HepG2 (cell line): Measurements from ENCODE around the gene SPATS2. TPM values are rescaled to one million over a fixed set of nuclear protein-coding genes. Genes with fewer than 3 reads are reported as not detected.

Source experiments
- BRD4 ChIP-seq: sonication (generic); formaldehyde crosslinking; IDR thresholded peaks from 2 replicates; pipeline ENCODE4 v1.4.0; 2020; ENCODE audit warnings: missing genetic modification reagents
- HOXA3 ChIP-seq: sonication (generic); formaldehyde crosslinking; IDR thresholded peaks from 2 replicates; pipeline ENCODE4 v1.5.0; 2020; ENCODE audit warnings: missing genetic modification reagents
- PAX8 ChIP-seq: sonication (generic); formaldehyde crosslinking; IDR thresholded peaks from 2 replicates; pipeline ENCODE4 v1.8.0; 2022; ENCODE audit warnings: mild to moderate bottlenecking, missing genetic modification reagents, borderline replicate concordance
- SRSF9 ChIP-seq: fragments of 200-400 bp; formaldehyde crosslinking; IDR thresholded peaks from 2 replicates; pipeline ENCODE4 v1.6.1; 2018; ENCODE audit warnings: borderline replicate concordance, mild to moderate bottlenecking, low read depth, low read length; ENCODE audit not compliant: insufficient read depth, poor library complexity, severe bottlenecking
- ZMAT3 ChIP-seq: sonication (generic); formaldehyde crosslinking; conservative IDR thresholded peaks from 2 replicates; pipeline ENCODE4 v1.7.0; 2021; ENCODE audit warnings: missing genetic modification reagents
- polyA plus RNA-seq, 8 experiments: library from polyadenylated mRNA; depleted of rRNA in 3 of 8; stranded (reverse) in 7 of 8; unstranded in 1 of 8; fragments of >200 nt; fragmentation: Illumina TruSeq in 4 of 8; extraction: Trizol in 4 of 8; gene quantifications; 2 replicates each; pipeline versions ENCODE4 v1.2.1 to v1.2.3, GENCODE V29; 2011 to 2016; ENCODE audit warnings: low read depth in 4 of 8, missing spikeins in 1 of 8, mixed read lengths in 1 of 8; ENCODE audit not compliant: insufficient read depth in 1 of 8
- total RNA-seq, 5 experiments: library from RNA; depleted of rRNA; stranded (reverse); fragments of >200 nt; fragmentation: Illumina TruSeq; extraction: Trizol; gene quantifications; 2 replicates each; pipeline ENCODE4 v1.2.3, GENCODE V29; 2016; ENCODE audit warnings: low read depth in 1 of 5
- TF ChIP-seq, protein P1 (sequence below): sonication (generic); formaldehyde crosslinking; IDR thresholded peaks from 2 replicates; pipeline ENCODE4 v1.5.0; 2020; ENCODE audit warnings: mild to moderate bottlenecking, missing genetic modification reagents
- TF ChIP-seq, protein P2 (sequence below), 2 experiments: sonication (generic) in 1 of 2; formaldehyde crosslinking in 1 of 2; IDR thresholded peaks; 2 replicates each; pipeline versions ENCODE4 v1.4.0 to v1.6.1; 2018 to 2020; ENCODE audit warnings: missing genetic modification reagents in 2 of 2, borderline replicate concordance in 1 of 2, low read depth in 1 of 2, mild to moderate bottlenecking in 1 of 2, missing biosample characterization in 1 of 2
- TF ChIP-seq, protein P3 (sequence below): sonication (generic); formaldehyde crosslinking; IDR thresholded peaks from 2 replicates; pipeline ENCODE4 v1.4.0; 2020; ENCODE audit warnings: mild to moderate bottlenecking, low read depth, missing genetic modification reagents
- TF ChIP-seq, protein P4 (sequence below): sonication (generic); formaldehyde crosslinking; IDR thresholded peaks from 2 replicates; pipeline ENCODE4 v1.4.0; 2020; ENCODE audit warnings: mild to moderate bottlenecking, missing genetic modification reagents
- TF ChIP-seq, protein P5 (sequence below): sonication (generic); formaldehyde crosslinking; IDR thresholded peaks from 2 replicates; pipeline ENCODE4 v1.8.1; 2023; ENCODE audit warnings: mild to moderate bottlenecking, missing genetic modification reagents, borderline replicate concordance

The SPATS2 gene
- total and polyA plus RNA-seq, 2 of the 13 experiments (the other 11 are each of a cell fraction or from before 2014, with no cell fraction given), result 19.3 to 28.1 TPM

DNA sequence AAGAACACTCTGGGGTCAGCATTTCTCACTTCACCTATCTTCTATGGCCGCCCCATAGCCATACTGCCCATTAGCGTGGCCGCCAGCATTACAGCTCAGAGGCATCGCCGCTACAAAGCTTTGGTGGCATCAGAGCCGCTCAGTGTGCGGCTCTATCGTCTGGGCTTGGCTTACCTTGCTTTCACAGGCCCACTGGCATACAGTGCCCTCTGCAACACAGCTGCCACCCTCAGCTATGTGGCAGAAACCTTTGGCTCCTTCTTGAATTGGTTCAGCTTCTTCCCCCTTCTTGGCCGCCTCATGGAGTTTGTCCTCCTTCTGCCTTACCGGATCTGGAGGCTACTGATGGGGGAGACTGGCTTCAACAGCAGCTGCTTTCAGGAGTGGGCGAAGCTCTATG lies 18.0 kb upstream of the SPATS2 start (continued):
- TF ChIP-seq, protein P1, sequence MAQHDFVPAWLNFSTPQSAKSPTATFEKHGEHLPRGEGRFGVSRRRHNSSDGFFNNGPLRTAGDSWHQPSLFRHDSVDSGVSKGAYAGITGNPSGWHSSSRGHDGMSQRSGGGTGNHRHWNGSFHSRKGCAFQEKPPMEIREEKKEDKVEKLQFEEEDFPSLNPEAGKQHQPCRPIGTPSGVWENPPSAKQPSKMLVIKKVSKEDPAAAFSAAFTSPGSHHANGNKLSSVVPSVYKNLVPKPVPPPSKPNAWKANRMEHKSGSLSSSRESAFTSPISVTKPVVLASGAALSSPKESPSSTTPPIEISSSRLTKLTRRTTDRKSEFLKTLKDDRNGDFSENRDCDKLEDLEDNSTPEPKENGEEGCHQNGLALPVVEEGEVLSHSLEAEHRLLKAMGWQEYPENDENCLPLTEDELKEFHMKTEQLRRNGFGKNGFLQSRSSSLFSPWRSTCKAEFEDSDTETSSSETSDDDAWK (CRISPR knock-in tag), result no peak
- TF ChIP-seq, protein P2, sequence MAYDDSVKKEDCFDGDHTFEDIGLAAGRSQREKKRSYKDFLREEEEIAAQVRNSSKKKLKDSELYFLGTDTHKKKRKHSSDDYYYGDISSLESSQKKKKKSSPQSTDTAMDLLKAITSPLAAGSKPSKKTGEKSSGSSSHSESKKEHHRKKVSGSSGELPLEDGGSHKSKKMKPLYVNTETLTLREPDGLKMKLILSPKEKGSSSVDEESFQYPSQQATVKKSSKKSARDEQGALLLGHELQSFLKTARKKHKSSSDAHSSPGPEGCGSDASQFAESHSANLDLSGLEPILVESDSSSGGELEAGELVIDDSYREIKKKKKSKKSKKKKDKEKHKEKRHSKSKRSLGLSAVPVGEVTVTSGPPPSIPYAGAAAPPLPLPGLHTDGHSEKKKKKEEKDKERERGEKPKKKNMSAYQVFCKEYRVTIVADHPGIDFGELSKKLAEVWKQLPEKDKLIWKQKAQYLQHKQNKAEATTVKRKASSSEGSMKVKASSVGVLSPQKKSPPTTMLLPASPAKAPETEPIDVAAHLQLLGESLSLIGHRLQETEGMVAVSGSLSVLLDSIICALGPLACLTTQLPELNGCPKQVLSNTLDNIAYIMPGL (CRISPR knock-in tag; IDR thresholded peaks at IDR 0.05; ENCODE audit: borderline replicate concordance in 1 of 2, low read depth in 1 of 2), result no peak
- TF ChIP-seq, protein P3, sequence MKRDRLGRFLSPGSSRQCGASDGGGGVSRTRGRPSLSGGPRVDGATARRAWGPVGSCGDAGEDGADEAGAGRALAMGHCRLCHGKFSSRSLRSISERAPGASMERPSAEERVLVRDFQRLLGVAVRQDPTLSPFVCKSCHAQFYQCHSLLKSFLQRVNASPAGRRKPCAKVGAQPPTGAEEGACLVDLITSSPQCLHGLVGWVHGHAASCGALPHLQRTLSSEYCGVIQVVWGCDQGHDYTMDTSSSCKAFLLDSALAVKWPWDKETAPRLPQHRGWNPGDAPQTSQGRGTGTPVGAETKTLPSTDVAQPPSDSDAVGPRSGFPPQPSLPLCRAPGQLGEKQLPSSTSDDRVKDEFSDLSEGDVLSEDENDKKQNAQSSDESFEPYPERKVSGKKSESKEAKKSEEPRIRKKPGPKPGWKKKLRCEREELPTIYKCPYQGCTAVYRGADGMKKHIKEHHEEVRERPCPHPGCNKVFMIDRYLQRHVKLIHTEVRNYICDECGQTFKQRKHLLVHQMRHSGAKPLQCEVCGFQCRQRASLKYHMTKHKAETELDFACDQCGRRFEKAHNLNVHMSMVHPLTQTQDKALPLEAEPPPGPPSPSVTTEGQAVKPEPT (CRISPR knock-in tag), result no peak
- TF ChIP-seq, protein P4, sequence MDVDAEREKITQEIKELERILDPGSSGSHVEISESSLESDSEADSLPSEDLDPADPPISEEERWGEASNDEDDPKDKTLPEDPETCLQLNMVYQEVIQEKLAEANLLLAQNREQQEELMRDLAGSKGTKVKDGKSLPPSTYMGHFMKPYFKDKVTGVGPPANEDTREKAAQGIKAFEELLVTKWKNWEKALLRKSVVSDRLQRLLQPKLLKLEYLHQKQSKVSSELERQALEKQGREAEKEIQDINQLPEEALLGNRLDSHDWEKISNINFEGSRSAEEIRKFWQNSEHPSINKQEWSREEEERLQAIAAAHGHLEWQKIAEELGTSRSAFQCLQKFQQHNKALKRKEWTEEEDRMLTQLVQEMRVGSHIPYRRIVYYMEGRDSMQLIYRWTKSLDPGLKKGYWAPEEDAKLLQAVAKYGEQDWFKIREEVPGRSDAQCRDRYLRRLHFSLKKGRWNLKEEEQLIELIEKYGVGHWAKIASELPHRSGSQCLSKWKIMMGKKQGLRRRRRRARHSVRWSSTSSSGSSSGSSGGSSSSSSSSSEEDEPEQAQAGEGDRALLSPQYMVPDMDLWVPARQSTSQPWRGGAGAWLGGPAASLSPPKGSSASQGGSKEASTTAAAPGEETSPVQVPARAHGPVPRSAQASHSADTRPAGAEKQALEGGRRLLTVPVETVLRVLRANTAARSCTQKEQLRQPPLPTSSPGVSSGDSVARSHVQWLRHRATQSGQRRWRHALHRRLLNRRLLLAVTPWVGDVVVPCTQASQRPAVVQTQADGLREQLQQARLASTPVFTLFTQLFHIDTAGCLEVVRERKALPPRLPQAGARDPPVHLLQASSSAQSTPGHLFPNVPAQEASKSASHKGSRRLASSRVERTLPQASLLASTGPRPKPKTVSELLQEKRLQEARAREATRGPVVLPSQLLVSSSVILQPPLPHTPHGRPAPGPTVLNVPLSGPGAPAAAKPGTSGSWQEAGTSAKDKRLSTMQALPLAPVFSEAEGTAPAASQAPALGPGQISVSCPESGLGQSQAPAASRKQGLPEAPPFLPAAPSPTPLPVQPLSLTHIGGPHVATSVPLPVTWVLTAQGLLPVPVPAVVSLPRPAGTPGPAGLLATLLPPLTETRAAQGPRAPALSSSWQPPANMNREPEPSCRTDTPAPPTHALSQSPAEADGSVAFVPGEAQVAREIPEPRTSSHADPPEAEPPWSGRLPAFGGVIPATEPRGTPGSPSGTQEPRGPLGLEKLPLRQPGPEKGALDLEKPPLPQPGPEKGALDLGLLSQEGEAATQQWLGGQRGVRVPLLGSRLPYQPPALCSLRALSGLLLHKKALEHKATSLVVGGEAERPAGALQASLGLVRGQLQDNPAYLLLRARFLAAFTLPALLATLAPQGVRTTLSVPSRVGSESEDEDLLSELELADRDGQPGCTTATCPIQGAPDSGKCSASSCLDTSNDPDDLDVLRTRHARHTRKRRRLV (CRISPR knock-in tag), result no peak
- TF ChIP-seq BRD4, result no peak
- TF ChIP-seq SRSF9, result no peak
- TF ChIP-seq, protein P5, sequence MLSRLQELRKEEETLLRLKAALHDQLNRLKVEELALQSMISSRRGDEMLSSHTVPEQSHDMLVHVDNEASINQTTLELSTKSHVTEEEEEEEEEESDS (CRISPR knock-in tag), result no peak
- no peak for TF ChIP-seq HOXA3 (CRISPR knock-in tag)
- no peak for TF ChIP-seq ZMAT3 (CRISPR knock-in tag)
- TF ChIP-seq PAX8, result no peak
